GM04504 (cell line): ENCODE measurements around the gene METTL16.
"Not testable (repeated sequence)": the region's sequence is repeated elsewhere in the genome, so short reads cannot be mapped to it uniquely, and the experiment has no call there.

Experiments used
- DNase-seq: peaks from one replicate; pipeline ENCODE4 v3.0.0-alpha.2; 2012; ENCODE audit warnings: low read depth

METTL16 gene

DNA sequence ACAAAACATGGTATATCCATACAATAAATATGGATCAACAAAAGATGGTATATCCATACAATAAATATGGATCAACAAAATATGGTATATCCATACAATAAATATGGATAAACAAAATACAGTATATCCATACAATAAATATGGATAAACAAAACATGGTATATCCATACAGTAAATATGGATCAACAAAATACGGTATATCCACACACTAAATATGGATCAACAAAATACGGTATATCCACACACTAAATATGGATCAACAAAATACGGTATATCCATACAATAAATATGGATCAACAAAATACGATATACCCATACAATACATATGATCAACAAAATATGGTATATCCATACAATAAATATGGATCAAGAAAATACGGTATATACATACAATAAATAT is 8.1 kb downstream of the METTL16 start:
- no peak for DNase-seq

GRCh38 chr17:2502871-2503580 is 8.7 kb downstream of the METTL16 start:
- DNase-seq = no peak

DNA sequence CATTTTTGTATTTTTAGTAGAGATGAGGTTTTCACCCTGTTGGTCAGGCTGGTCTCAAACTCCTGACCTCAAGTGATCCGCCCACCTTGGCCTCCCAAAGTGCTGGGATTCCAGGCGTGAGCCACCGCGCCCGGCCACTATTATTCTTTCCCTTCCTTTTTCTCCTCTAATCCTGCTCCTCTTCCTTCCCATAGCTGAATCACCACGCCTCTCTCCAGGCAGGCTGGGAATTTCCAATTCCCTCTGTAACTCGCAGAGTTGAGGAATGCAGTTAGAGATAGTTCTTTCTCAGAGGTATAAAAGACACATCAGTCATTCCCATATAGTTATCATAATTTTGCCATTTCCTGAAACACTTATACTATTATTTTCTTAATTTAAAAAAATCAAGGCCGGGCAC is 11.2 kb downstream of the METTL16 start:
- DNase-seq = no peak

DNA sequence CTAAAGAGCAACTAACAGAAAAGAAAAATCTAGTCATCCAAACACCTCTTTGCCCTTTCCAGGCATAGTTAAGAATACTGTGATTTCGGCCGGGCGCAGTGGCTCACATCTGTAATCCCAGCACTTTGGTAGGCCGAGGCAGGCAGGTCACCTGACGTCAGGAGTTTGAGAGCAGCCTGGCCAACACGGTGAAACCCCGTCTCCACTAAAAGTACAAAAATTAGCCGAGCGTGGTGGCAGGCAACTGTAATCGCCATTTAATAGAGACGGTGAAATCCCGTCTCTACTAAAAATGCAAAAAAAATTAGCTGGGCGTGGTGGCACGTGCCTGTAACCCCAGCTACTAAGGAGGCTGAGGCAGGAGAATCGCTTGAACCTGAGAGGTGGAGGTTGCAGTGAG is 22.4 kb downstream of the METTL16 start:
- not testable (repeated sequence) for DNase-seq

GRCh38 chr17:2487306-2487705 is 24.4 kb downstream of the METTL16 start:
- no peak for DNase-seq

DNA sequence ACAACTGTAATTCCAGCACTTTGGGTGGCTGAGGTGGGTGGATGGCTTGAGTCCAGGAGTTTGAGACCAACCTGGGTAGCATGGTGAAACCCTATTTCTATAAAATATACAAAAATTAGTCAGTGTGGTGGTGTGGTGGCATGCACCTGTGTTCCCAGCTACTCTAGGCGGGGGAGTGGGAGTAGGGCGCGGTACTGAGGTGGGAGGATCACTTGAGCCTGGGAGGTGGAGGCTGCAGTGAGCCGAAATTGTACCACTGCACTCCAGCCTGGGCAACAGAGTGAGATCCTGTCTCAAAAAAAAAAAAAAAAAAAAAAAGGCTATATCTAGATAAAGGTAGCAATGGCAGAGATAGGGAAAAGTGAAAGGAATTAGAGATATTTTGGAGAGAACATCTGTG is 25.0 kb downstream of the METTL16 start:
- not testable (repeated sequence) for DNase-seq

DNA sequence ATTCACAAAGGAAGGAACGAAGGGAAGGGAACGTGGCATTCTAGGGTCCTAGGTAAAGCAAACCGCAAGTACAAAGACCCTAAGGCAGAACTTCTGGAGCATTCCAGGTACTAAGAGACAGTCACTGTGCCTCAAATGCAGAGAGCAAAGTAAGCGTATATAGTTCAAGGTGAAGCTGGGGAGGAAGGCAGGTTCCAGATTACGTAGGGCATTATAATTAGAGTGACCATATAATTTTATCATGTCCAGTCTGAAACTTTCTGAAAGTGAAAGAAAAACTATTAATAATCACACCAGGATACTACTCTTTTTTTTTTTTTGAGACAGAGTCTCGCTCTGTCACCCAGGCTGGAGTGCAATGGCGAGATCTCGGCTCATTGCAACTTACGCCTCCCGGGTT is 25.7 kb downstream of the METTL16 start:
- DNase-seq = no peak

DNA sequence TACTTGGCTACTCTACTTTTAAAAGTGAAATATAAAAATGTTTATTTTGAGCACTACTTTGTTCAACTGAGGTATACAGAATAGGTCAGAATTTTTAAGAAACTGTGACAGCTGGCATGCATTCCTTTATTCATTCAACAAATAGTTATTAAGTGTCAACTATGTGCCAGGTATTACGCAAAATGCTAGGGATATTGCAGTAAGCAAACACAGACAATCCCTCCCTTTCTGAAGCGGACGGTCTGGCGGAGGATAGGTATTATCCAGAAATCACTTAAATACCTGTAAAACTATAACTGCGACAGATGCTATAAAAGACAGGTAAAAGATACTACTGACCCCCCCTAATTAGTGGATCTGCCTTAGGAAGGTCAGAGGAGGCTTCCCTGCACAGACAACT is 26.1 kb downstream of the METTL16 start:
- DNase-seq = no peak

GRCh38 chr17:2484876-2485275 is 26.8 kb downstream of the METTL16 start:
- DNase-seq = no peak

GRCh38 chr17:2483084-2483483 is 28.6 kb downstream of the METTL16 start:
- DNase-seq = no peak

GRCh38 chr17:2482218-2482617 is 29.5 kb downstream of the METTL16 start:
- no peak for DNase-seq

GRCh38 chr17:2481760-2482159 is 29.9 kb downstream of the METTL16 start:
- DNase-seq = no peak

GRCh38 chr17:2478458-2478857 is 33.2 kb downstream of the METTL16 start:
- DNase-seq = no peak

- no peak for DNase-seq
Measured at GRCh38 chr17:2475056-2475455, 36.6 kb downstream of the METTL16 start.

DNA sequence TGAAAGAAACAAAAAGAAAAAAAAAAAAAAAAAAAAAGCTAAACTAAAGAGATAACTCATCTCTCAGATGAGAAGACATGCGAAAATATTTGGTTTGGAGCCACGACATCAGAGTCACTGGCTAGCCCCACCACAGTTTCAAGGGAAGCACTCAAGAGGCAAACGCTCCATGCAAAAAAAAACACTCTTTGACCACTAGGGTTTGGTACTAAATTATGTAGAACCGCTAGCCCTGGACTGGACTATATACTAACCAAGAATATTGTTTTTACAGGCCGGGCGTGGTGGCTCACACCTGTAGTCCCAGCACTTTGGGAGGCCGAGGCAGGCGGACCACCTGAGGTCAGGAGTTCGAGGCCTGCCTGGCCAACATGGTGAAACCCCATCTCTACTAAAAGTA is 37.3 kb downstream of the METTL16 start:
- DNase-seq = no peak

DNA sequence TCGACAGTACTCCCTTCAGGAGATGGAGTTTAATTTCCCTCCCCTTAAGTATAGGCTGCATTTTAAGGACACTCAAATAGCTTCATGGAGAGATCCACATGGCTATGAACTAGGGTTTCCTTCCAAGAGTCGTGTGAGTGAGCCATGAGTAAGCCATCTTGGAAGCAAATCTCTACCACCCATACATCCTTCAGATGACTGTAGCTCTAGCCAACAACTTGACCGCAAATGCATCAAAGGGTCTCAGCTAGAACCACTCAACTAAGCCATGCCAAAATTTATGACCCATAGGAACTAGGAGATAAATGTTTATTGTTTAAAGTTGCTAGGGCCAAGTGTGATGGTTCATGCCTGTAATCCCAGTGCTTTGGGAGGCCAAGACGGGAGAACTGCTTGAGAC is 43.4 kb downstream of the METTL16 start:
- peak; percentile 24 for DNase-seq

- no peak for DNase-seq
Measured at GRCh38 chr17:2466931-2467330, 44.8 kb downstream of the METTL16 start.

DNA sequence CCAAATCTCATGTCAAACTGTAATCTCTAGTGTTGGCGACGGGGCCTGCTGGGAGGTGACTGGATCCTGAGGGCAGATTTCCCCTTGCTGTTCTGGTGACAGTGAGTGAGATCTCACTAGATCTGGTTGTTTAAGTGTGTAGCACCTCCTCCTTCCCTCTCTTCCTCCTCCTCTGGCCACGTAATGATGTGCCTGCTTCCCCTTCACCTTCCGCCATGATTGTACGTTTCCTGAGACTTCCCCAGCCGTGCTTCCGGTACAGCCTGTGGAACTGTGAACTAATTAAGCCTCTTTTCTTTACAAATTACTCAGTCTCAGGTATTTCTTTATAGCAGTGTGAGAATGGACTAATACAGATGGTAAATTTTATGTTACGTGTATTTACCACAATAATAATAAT is 49.2 kb downstream of the METTL16 start:
- no peak for DNase-seq

- no peak for DNase-seq
Measured at GRCh38 chr17:2459917-2460271, 51.8 kb downstream of the METTL16 start.

DNA sequence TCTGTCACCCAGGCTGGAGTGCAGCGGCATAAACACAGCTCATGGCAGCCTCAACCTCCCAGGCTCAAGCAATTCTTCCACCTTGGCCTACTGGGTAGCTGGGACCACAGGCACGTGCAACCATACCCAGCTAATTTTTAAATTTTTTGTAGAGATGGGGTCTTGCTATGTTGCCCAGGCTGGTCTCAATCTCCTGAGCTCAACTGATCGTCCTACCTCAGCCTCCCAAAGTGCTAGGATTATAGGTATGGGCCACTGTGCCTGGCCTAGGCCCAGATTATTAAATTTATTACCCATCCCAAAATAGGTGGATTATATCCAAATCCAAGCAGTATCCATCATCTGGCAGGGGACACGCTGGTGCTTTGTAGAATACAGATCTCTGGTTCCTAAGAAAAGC is 53.8 kb downstream of the METTL16 start:
- DNase-seq = no peak

DNA sequence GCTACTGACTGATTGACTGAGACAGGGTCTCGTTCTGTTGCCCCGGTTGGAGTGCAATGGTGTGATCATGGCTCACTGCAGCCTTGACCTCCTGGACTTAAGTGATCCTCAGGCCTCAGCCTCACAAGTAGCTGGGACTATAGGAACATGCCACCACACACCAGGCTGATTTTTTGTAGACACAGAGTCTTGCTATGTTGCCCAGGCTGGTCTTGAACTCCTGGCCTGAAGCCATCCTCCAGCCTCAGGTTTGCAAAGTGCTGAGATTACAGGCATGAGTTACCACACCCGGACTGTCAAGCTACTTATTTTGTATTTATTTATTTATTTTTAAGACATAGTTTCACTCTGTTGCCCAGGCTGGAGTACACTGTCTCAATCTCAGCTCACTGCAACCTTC is 55.2 kb downstream of the METTL16 start:
- DNase-seq = no peak

DNA sequence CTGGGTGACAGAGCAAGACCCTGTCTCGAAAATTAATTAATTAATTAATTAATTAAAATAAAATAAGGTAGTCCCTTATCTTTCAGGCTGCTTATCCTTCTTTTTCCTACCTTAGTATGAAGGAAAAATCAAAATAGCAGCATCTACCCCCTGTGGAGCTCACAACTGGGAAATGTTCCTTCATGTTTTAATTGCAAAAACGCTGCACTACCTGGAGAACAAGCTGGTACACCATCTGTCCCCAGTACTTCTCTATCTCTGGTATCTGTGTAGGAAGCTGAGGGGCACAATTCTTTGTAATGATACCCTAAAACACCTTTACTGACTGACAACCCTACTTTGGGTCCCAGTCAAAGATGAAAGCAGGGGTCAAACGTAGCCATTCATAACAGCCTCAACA is 55.7 kb downstream of the METTL16 start:
- no peak for DNase-seq

DNA sequence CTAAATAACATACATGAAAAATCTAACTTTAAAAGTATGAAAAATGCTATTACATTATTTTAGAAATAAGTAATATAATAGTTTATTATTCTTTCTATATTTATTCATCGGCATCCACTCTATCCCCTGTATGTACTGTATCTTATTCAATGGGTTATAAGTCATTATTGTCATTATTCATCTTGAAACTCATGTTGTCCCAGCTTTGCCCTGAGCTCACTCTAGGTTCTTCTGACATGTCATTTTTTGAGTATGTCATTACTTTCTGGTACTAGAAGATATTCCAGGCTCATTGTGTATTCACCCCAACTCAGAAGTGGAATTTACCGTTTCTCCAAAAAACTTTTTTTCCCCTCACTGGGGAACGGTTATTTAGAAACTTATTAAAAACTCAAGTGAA is 57.8 kb downstream of the METTL16 start:
- no peak for DNase-seq

DNA sequence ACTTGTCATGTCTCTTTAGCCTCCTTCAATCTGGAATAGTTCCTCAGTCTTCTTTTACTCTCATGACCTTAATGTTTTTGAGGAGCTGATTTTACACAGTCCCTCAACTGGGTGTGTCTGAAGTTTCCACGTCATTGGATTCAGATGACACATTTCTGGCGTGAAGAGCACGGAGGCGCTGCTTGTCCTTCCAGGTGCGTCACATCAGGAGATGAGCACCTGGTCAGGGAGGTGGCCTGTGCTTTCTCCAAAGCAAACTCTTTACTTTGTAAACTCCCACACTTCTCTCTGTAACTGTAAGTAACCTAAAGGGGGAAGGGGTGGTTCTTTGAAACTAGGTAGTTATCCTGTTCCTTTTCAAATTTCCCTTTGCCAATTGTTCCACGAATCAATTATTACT is 58.4 kb downstream of the METTL16 start:
- DNase-seq = no peak
